ENCODE measurements around the gene RLN3.

RLN3 gene

DNA sequence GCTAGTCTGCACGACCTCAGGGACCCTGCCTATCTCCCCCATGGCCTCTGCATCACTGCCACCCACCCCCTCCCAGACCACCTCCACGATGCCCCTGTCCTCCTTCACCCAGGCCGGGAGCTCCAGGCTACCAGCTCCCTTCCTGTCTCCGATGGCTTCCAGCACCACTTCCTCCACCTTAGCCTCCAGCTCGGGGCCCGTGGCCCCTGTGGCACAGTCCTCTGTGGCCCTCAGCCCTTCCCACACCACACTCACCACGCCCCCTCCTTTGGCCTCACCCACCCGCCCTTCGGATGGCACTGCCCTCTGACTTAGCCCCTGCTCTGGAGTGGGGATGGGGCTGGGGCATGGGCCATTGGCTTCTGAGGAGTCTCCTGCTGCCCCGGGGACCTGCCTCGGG lies 26.8 kb downstream of the RLN3 start:
- Histone ChIP-seq H3K4me2 (ENCODE audit: low read depth, low read length, poor library complexity, severe bottlenecking) (no peak overlapping the region), H3K9me3 (ENCODE audit: insufficient read depth, low read depth, low read length) (no peaks in the 10 kb centered on the region), H2AFZ (ENCODE audit: low read length) (no peak overlapping the region), H3F3A (ENCODE audit: low read depth) (no peaks in the 10 kb centered on the region), H3K9ac (ENCODE audit: low read depth, low read length, poor library complexity, severe bottlenecking) (no peak overlapping the region), H3K36me3 (ENCODE audit: insufficient read depth, low read length) (peaks cover 6% of the 10 kb centered on the region; the same call in 1 of the 2 replicates), H4K20me1 (ENCODE audit: insufficient read depth, low read length, poor library complexity, severe bottlenecking) (no peaks in the 10 kb centered on the region), H3K4me3 (ENCODE audit: low read length, poor library complexity, severe bottlenecking) (no peak overlapping the region), H3K9me2 (replicated peaks; ENCODE audit: low read depth, low read length) (no peaks in the 10 kb centered on the region), H3K4me1 (ENCODE audit: insufficient read depth, low read length, poor library complexity, severe bottlenecking) (no peaks in the 10 kb centered on the region), H3K79me2 (ENCODE audit: insufficient read depth, low read length) (no peaks in the 10 kb centered on the region), H3K27me3 (ENCODE audit: insufficient read depth, low read length, poor library complexity, severe bottlenecking) (no peaks in the 10 kb centered on the region)
- no peak for TF ChIP-seq EZH2phosphoT487 (IDR thresholded peaks at IDR 0.05; ENCODE audit: borderline replicate concordance)
- TF ChIP-seq, protein P1, sequence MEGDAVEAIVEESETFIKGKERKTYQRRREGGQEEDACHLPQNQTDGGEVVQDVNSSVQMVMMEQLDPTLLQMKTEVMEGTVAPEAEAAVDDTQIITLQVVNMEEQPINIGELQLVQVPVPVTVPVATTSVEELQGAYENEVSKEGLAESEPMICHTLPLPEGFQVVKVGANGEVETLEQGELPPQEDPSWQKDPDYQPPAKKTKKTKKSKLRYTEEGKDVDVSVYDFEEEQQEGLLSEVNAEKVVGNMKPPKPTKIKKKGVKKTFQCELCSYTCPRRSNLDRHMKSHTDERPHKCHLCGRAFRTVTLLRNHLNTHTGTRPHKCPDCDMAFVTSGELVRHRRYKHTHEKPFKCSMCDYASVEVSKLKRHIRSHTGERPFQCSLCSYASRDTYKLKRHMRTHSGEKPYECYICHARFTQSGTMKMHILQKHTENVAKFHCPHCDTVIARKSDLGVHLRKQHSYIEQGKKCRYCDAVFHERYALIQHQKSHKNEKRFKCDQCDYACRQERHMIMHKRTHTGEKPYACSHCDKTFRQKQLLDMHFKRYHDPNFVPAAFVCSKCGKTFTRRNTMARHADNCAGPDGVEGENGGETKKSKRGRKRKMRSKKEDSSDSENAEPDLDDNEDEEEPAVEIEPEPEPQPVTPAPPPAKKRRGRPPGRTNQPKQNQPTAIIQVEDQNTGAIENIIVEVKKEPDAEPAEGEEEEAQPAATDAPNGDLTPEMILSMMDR (conservative IDR thresholded peaks at IDR 0.05; ENCODE audit: low read length): no peak

DNA sequence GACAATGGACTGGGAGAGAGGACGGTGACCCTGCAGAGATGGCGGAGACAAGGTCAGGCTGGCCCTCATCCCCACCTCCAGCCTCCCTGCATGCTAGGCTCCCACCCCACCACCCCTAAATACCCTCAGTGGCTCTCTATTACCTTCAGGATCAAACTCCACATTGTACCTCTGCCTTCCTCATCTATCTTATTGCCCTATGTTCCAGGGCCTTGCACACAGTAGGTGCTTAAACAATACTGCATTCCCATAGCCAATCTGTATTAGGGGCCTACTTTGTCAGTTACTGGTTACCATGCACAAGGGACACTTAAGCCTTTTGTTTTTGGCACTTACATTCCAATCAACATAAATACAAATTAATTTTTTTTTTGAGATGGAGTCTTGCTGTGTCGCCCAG lies 27.4 kb downstream of the RLN3 start:
- Histone ChIP-seq H3K79me2 (ENCODE audit: insufficient read depth, low read length) (no peaks in the 10 kb centered on the region), H4K20me1 (ENCODE audit: insufficient read depth, low read length, poor library complexity, severe bottlenecking) (no peaks in the 10 kb centered on the region), H3K27me3 (ENCODE audit: insufficient read depth, low read length, poor library complexity, severe bottlenecking) (no peaks in the 10 kb centered on the region), H3K9me2 (replicated peaks; ENCODE audit: low read depth, low read length) (no peaks in the 10 kb centered on the region), H3K36me3 (ENCODE audit: insufficient read depth, low read length) (peaks cover 4% of the 10 kb centered on the region; the same call in 1 of the 2 replicates), H3K9me3 (ENCODE audit: insufficient read depth, low read depth, low read length) (no peaks in the 10 kb centered on the region), H3K4me3 (ENCODE audit: low read length, poor library complexity, severe bottlenecking) (no peak overlapping the region), H2AFZ (ENCODE audit: low read length) (no peak overlapping the region), H3K4me2 (ENCODE audit: low read depth, low read length, poor library complexity, severe bottlenecking) (no peak overlapping the region), H3K9ac (ENCODE audit: low read depth, low read length, poor library complexity, severe bottlenecking) (no peak overlapping the region), H3F3A (ENCODE audit: low read depth) (no peaks in the 10 kb centered on the region), H3K4me1 (ENCODE audit: insufficient read depth, low read length, poor library complexity, severe bottlenecking) (no peaks in the 10 kb centered on the region)
- TF ChIP-seq, protein P1 (conservative IDR thresholded peaks at IDR 0.05; ENCODE audit: low read length): no peak
- TF ChIP-seq EZH2phosphoT487 (IDR thresholded peaks at IDR 0.05; ENCODE audit: borderline replicate concordance): no peak

DNA sequence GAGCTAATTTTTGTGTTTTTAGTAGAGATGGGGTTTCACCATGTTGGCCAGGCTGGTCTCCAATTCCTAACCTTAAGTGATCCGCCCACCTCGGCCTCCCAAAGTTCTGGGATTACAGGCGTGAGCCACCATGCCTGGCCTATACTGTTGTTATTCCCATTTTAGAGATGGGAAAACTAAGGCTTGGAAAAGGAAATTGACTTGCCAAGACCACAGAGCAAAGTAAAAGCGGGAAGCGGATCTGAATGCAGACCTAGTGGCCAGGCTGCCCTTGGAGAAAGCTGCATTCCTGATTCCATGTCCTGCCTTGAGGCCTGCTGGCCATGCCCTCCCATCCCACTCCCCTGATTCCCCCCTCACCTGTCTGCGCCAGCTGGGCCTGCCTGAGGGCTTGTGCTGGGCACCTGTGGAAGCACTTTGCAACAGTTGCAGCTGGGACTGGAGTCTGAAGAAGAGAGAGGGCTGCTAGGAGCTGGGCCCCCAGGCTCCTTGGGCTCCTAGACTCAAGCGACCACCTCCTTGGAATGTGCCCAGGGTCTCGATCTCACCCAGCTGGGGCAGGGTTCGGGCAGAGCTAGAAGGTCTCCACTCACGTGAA lies 28.2 kb downstream of the RLN3 start:
- no peaks in the 10 kb centered on the region for H3K27me3 ChIP-seq (ENCODE audit: insufficient read depth, low read length, poor library complexity, severe bottlenecking)
- no peaks in the 10 kb centered on the region for H3F3A ChIP-seq (ENCODE audit: low read depth)
- no peaks in the 10 kb centered on the region; the same call in 1 of the 2 replicates for H3K36me3 ChIP-seq (ENCODE audit: insufficient read depth, low read length)
- H3K9me2 ChIP-seq (replicated peaks; ENCODE audit: low read depth, low read length): no peaks in the 10 kb centered on the region
- H3K4me1 ChIP-seq (ENCODE audit: insufficient read depth, low read length, poor library complexity, severe bottlenecking): no peaks in the 10 kb centered on the region
- H3K79me2 ChIP-seq (ENCODE audit: insufficient read depth, low read length): no peaks in the 10 kb centered on the region
- no peak overlapping the region for H3K4me3 ChIP-seq (ENCODE audit: low read length, poor library complexity, severe bottlenecking)
- H3K9ac ChIP-seq (ENCODE audit: low read depth, low read length, poor library complexity, severe bottlenecking): no peak overlapping the region
- no peaks in the 10 kb centered on the region for H3K9me3 ChIP-seq (ENCODE audit: insufficient read depth, low read depth, low read length)
- no peak overlapping the region for H2AFZ ChIP-seq (ENCODE audit: low read length)
- no peak overlapping the region for H3K4me2 ChIP-seq (ENCODE audit: low read depth, low read length, poor library complexity, severe bottlenecking)
- TF ChIP-seq EZH2phosphoT487 (IDR thresholded peaks at IDR 0.05; ENCODE audit: borderline replicate concordance): no peak
- TF ChIP-seq, protein P1 (conservative IDR thresholded peaks at IDR 0.05; ENCODE audit: low read length): no peak
- no peaks in the 10 kb centered on the region for H4K20me1 ChIP-seq (ENCODE audit: insufficient read depth, low read length, poor library complexity, severe bottlenecking)

Data from Loucy (cell line).